Activated naive CD4-positive, alpha-beta T cell treated with anti-CD3 and anti-CD28 coated beads for 36 hours (primary cell): ENCODE measurements around the gene KIAA1586. TPM values are rescaled to one million over a fixed set of nuclear protein-coding genes. Genes with fewer than 3 reads are reported as not detected.
A peak's percentile ranks its signal among the peaks of the same experiment; 100 is the strongest.
"Not testable (repeated sequence)": the region's sequence is repeated elsewhere in the genome, so short reads cannot be mapped to it uniquely, and the experiment has no call there.

Experiments
- CTCF ChIA-PET: fragments of 350-600 bp; sonication (Branson Sonifier 250); formaldehyde crosslinking; loops from one replicate; lab custom pipeline; 2021; ENCODE audit warnings: antibody characterized with exemption; lab: Charles Lee
- DNase-seq: peaks from one replicate; pipeline ENCODE4 v3.0.0-alpha.2; 2020
- H3K27ac Mint-ChIP-seq: one replicate; pipeline ENCODE4 v1.8.0; 2021; ENCODE audit warnings: mild to moderate bottlenecking, mixed read lengths
- H3K27me3 Mint-ChIP-seq: one replicate; pipeline ENCODE4 v1.8.0; 2021; ENCODE audit warnings: low read depth, mixed read lengths
- H3K36me3 Mint-ChIP-seq: one replicate; pipeline ENCODE4 v1.8.0; 2021; ENCODE audit warnings: low read depth, mixed read lengths
- H3K4me1 Mint-ChIP-seq: one replicate; pipeline ENCODE4 v1.8.0; 2021; ENCODE audit warnings: low read depth, mixed read lengths
- H3K4me3 Mint-ChIP-seq: one replicate; pipeline ENCODE4 v1.8.0; 2021; ENCODE audit warnings: mild to moderate bottlenecking, moderate library complexity, mixed read lengths
- H3K9me3 Mint-ChIP-seq: one replicate; pipeline ENCODE4 v1.8.0; 2021; ENCODE audit warnings: mixed read lengths
- intact Hi-C: fragments of 100-400 bp; cut with micrococcal nuclease; formaldehyde crosslinking; loops from one replicate; pipeline ENCODE4 v1.15.1; 2023
- total RNA-seq, 2 experiments: library from RNA; stranded (reverse); gene quantifications; one replicate each; pipeline ENCODE4 v1.2.3, GENCODE V29; 2021

KIAA1586 gene
- total RNA-seq, 2 experiments from 2014 or later = 13.6 to 17.4 TPM

DNA sequence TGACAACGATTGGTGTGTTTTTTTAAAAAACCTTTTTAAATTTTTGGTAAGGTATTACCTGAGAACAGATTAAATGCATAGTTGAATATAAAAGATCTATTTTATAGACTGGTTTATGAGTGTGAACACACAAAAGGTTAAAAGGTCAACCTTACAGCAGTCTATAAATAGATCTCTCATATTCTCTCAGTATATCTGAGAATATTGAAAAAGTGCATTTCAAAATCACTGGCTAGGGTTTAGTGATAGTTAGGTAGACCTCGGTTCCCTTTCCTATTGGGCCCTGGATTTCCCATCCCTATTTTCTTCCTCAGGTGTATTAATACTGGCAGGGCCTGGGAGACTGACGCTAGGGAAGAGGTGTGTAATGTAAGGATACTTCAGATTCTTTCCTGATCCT is 42.8 kb downstream of the KIAA1586 start:
- peaks cover 31% of the 10 kb centered on the region for H3K4me1 Mint-ChIP-seq
- CTCF ChIA-PET = interaction anchor here (0.8 to 0.9 kb wide), 3 partner anchors 33 to 228 kb away, joined by 3 read pairs; partner anchors contain the start of genes BEND6 and PRIM2
- H3K27ac Mint-ChIP-seq = peak overlapping the region; percentile 89
- intact Hi-C loops = loop anchor here (1.0 to 5.0 kb wide), 6 partner anchors 43 to 227 kb away; partner anchors contain the start of genes BAG2, BEND6, KIAA1586 and RAB23
- H3K4me3 Mint-ChIP-seq = peak overlapping the region; percentile 88
- DNase-seq = no peak
- peaks cover 12% of the 10 kb centered on the region for H3K36me3 Mint-ChIP-seq
- H3K27me3 Mint-ChIP-seq = no peaks in the 10 kb centered on the region
- no peaks in the 10 kb centered on the region for H3K9me3 Mint-ChIP-seq

DNA sequence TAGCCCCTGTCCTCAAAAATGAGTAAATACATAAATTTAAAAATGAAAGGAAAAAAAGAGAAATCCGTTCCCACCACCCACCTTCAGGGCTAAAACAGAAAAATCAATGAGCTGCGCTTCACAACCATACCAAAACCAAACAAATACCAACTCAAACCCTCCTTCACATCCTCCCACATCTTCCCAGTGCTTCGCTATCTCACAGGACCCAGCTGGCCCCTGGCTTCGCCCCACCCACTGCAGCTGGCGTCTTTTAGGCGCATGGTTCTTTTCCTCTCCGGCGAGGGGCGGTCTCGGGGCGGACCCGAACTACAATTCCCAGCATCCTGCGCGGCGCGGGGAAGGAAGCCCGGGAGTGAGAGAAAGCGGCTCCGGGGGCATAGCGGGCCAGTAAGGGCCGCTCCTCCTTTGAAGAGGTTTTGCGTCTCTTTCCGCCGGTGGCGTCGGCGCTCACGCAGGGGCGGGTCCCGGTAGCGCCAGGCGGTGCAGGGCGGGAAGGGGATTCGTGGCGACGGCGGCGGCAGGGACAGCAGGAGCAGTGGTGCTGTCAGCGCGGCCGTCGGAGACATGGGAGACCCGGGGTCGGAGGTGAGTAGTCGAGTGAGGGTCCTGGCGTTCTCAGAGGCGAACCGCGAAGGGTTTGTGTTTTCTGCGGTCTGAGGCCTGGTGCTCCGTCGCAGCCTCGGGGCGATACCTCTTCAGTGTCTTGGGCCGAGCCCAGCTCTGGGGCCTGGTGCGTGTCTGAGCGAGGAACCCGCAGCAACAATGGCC is 43.4 kb downstream of the KIAA1586 start, which contains the start of gene ZNF451:
ZNF451 (plus strand) TSS at position 502 of the 771 bp plus-strand sequence; CDS start at position 568, 66 bp downstream.
- peaks cover 32% of the 10 kb centered on the region for H3K4me1 Mint-ChIP-seq
- peak within 1 kb of the TSS; percentile 89 for H3K27ac Mint-ChIP-seq
- DNase-seq = peak; percentile 98
- peak within 1 kb of the TSS; percentile 88 for H3K4me3 Mint-ChIP-seq
- no peaks in the 10 kb centered on the region for H3K27me3 Mint-ChIP-seq
- CTCF ChIA-PET = interaction anchor here (0.8 to 0.9 kb wide), 3 partner anchors 33 to 227 kb away, joined by 3 read pairs; partner anchors contain the start of genes BEND6 and PRIM2
- H3K36me3 Mint-ChIP-seq = peaks cover 12% of the 10 kb centered on the region
- intact Hi-C loops = loop anchor here (1.0 to 5.0 kb wide), 6 partner anchors 44 to 226 kb away; partner anchors contain the start of genes BAG2, BEND6, KIAA1586 and RAB23
- H3K9me3 Mint-ChIP-seq = no peaks in the 10 kb centered on the region

DNA sequence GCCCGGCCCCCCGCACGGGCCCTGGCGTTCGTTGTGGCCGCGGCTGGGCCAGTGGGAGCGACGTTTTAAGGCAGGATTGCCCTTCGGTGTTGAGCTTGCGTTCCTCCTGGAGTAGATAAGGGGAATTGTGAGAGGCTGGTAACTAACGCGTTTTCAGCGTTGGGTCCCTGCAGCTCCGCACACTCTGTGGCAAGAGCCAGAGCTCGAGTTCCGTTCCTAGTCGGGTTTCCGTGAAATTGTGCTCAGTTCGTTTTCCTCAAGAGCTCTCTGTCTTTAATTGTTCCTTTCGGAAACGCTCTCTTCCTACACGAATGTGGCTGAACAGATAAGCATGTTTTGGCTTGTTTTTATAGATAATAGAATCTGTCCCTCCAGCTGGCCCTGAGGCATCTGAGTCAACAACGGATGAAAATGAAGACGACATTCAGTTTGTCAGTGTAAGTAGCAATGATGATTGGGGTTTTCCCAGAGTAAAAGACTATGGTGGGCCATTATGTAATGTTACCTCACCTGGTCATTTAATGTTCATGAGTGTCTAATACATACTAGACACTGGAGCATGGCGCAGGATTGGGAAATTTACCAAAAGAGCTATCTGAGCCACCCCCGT is 44.1 kb downstream of the KIAA1586 start:
- H3K9me3 Mint-ChIP-seq, DNase-seq, intact Hi-C loops, H3K27ac Mint-ChIP-seq, CTCF ChIA-PET, H3K27me3 Mint-ChIP-seq: not testable (repeated sequence)
- H3K36me3 Mint-ChIP-seq = peaks cover 12% of the 10 kb centered on the region
- peaks cover 35% of the 10 kb centered on the region for H3K4me1 Mint-ChIP-seq
- peak overlapping the region; percentile 88 for H3K4me3 Mint-ChIP-seq

DNA sequence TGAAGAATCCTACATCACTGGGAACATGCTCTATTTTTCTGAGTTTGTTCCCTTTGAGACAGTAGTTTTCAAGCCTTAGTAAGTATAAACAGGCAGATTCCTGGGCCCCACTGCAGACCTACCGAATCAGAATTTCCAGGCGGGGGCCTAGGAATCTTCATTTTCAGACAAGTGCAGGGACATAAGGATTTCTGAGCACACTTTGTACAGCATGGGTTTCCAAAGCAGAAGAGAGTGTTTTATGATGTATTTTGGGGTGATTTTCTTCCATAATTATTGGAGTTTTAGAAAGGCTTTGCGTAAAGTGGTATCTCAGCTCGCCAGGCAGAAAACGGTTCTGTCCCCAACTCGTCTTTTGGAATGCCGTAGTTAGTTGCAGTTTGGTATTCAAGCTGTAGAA is 44.9 kb downstream of the KIAA1586 start:
- H3K4me1 Mint-ChIP-seq = peaks cover 38% of the 10 kb centered on the region
- H3K27ac Mint-ChIP-seq, H3K9me3 Mint-ChIP-seq, H3K27me3 Mint-ChIP-seq, intact Hi-C loops, DNase-seq, CTCF ChIA-PET: not testable (repeated sequence)
- peak overlapping the region; percentile 60 for H3K4me3 Mint-ChIP-seq
- peaks cover 12% of the 10 kb centered on the region for H3K36me3 Mint-ChIP-seq

DNA sequence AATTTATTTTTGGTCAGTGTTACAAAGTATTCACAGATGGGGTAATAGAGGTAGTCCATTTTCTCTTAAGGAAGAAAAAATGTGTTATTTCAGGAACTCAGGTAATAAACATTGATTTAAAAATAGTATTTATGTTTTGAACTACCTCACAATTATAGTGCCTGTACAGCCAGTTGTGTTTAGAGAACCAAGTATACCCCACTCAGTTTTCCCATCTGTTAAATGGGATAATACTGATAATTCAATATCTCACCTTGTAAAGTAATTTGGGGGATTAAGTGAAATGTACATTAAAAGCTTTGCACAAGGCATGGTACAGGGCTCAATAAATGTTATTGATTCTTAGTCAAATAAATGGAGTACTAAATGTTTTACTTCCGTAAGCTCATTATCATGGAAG is 48.2 kb downstream of the KIAA1586 start:
- Mint-ChIP-seq H3K27me3 (no peaks in the 10 kb centered on the region), H3K36me3 (peaks cover 25% of the 10 kb centered on the region), H3K4me3 (no peak overlapping the region), H3K9me3 (no peaks in the 10 kb centered on the region), H3K4me1 (peaks cover 44% of the 10 kb centered on the region), H3K27ac (no peak overlapping the region)
- CTCF ChIA-PET = interaction anchor here (1.3 kb wide), 1 partner anchor 9 kb away, joined by 3 read pairs; no protein-coding TSS in a partner anchor
- no peak for DNase-seq
- intact Hi-C loops = no loop called here

DNA sequence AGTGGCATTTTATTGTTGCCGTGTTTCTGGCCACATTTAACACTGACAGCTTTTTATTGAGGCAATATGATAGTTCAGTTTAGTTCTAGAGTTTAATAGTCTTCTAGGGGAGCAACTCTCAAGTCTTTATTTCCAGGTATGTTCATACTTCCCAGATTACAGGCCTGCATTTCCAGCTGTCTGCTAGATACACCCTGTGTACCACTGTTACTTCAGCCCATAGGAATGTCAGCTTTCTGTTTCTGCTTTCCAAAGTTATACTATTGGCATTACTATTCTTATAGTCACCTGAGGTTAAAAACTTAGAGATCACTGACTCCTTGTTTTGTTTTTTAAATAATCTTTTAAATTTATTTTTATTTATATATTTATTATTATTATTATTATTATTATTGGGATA is 51.1 kb downstream of the KIAA1586 start:
- Mint-ChIP-seq H3K4me3 (no peak overlapping the region), H3K9me3 (no peaks in the 10 kb centered on the region), H3K27ac (no peak overlapping the region), H3K27me3 (no peaks in the 10 kb centered on the region), H3K4me1 (peaks cover 31% of the 10 kb centered on the region), H3K36me3 (peaks cover 47% of the 10 kb centered on the region)
- CTCF ChIA-PET = no interaction called here
- intact Hi-C loops = no loop called here
- no peak for DNase-seq

DNA sequence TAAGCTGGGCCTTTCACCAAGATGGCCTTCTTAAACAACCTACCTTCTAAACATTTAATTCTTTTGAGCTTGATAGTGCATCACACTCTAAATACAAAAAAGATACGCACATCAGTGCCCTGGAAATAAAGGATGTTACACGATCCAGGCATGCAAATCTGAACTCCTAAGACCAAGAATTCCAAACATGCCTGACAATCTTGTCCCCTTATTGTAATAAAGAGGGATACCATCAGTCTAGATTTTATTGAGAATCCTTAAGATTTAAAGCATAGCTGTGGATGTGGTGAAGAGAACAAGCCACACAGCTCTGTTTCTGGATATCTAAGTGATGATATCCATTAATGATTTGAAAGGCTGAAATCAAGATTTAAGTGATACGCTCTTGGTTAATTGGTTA is 56.5 kb downstream of the KIAA1586 start:
- Mint-ChIP-seq H3K27me3 (no peaks in the 10 kb centered on the region), H3K27ac (no peak overlapping the region), H3K4me1 (peaks cover 20% of the 10 kb centered on the region), H3K4me3 (no peak overlapping the region), H3K9me3 (no peaks in the 10 kb centered on the region), H3K36me3 (peaks cover 58% of the 10 kb centered on the region)
- intact Hi-C loops = no loop called here
- CTCF ChIA-PET = interaction anchor here (1.4 to 1.6 kb wide), 2 partner anchors 8 to 214 kb away, joined by 3 to 4 read pairs; partner anchors contain the start of gene PRIM2
- DNase-seq = no peak

DNA sequence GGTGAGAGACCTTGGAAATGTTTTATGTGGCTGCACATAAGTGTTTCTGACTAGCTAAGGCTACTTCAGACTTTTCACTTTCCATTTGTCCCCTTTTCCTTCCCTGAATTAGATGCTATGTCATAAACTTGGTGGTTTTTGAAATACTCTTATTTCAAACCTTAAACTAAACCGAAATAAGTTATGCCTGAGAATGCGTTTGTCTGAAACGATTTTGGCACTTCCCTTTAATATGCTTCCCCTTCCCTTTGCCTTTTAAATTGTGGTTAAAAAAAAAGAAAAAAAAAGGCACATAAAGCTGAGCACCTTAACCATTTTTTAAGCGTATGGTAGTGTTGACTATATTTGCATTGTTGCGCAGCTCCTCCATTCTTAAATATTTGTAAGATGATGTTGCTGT is 57.8 kb downstream of the KIAA1586 start:
- no peak for DNase-seq
- intact Hi-C loops = no loop called here
- CTCF ChIA-PET = interaction anchor here (1.4 kb wide), 1 partner anchor 10 kb away, joined by 3 read pairs; no protein-coding TSS in a partner anchor
- H3K9me3 Mint-ChIP-seq = no peaks in the 10 kb centered on the region
- H3K27me3 Mint-ChIP-seq = no peaks in the 10 kb centered on the region
- H3K36me3 Mint-ChIP-seq = peaks cover 53% of the 10 kb centered on the region
- no peak overlapping the region for H3K4me3 Mint-ChIP-seq
- H3K4me1 Mint-ChIP-seq = peaks cover 27% of the 10 kb centered on the region
- no peak overlapping the region for H3K27ac Mint-ChIP-seq

Other genes starting within 250 kb of the KIAA1586 start
- not detected for gene BEND6, start 91.6 kb upstream of the KIAA1586 start, total RNA-seq
- gene ZNF451, start 43.5 kb downstream of the KIAA1586 start, total RNA-seq = 10 to 100 TPM; 43.8 to 46.2 TPM
- gene BAG2, start 125.6 kb downstream of the KIAA1586 start, total RNA-seq = 1 to 10 TPM; 6.8 to 7.0 TPM
- gene RAB23, start 175.6 kb downstream of the KIAA1586 start, total RNA-seq = 1 to 10 TPM; 1.1 to 1.7 TPM